T-helper 1 cell (primary cell): Measurements from ENCODE around the gene FAM124B.

Experiments
- DNase-seq, 5 donors: peaks; one replicate each; pipeline ENCODE4 v3.0.0-alpha.2; 2012 to 2020

FAM124B gene

GRCh38 chr2:224333726-224334482 lies 68.0 kb downstream of the FAM124B start:
- no peak for DNase-seq

GRCh38 chr2:224331698-224332097 lies 70.2 kb downstream of the FAM124B start:
- DNase-seq, result no peak

GRCh38 chr2:224328798-224329197 lies 73.1 kb downstream of the FAM124B start:
- no peak for DNase-seq
